ENCODE results near the gene ZNF691. TPM values are rescaled to one million over a fixed set of nuclear protein-coding genes. Genes with fewer than 3 reads are reported as not detected.

Gene ZNF691
- total RNA-seq, 1 experiment from 2014 or later: 9.3 TPM

Other genes starting within 250 kb of the ZNF691 start
- gene PPIH, start 188.2 kb upstream of the ZNF691 start, total RNA-seq (2014; rRNA removed; shearing (Covaris generic)): 34.5 and 40.4 TPM in 2 replicates
- 1,027 and 1,037 TPM in 2 replicates for gene YBX1, start 164.2 kb upstream of the ZNF691 start, total RNA-seq (2014; rRNA removed; shearing (Covaris generic))
- gene CLDN19, start 106.4 kb upstream of the ZNF691 start, total RNA-seq (2014; rRNA removed; shearing (Covaris generic)): not detected in 2 replicates
- gene P3H1, start 79.6 kb upstream of the ZNF691 start, total RNA-seq (2014; rRNA removed; shearing (Covaris generic)): 44.9 and 51.0 TPM in 2 replicates
- gene C1orf50, start 79.4 kb upstream of the ZNF691 start, total RNA-seq (2014; rRNA removed; shearing (Covaris generic)): 1.2 and 4.1 TPM in 2 replicates
- gene TMEM269, start 61.6 kb upstream of the ZNF691 start, total RNA-seq (2014; rRNA removed; shearing (Covaris generic)): 0.12 and 0.20 TPM in 2 replicates
- 6.4 and 7.7 TPM in 2 replicates for gene ERMAP, start 29.5 kb upstream of the ZNF691 start, total RNA-seq (2014; rRNA removed; shearing (Covaris generic))
- 19.5 and 23.3 TPM in 2 replicates for gene SVBP, start 29.2 kb upstream of the ZNF691 start, total RNA-seq (2014; rRNA removed; shearing (Covaris generic))
- gene SLC2A1, start 112.3 kb downstream of the ZNF691 start, total RNA-seq (2014; rRNA removed; shearing (Covaris generic)): 129 and 170 TPM in 2 replicates

Data from NCI-H460 (cell line).